ENCODE measurements around the gene KMT2B.
"Not testable (repeated sequence)": the region's sequence is repeated elsewhere in the genome, so short reads cannot be mapped to it uniquely, and the experiment has no call there.

Gene KMT2B

DNA sequence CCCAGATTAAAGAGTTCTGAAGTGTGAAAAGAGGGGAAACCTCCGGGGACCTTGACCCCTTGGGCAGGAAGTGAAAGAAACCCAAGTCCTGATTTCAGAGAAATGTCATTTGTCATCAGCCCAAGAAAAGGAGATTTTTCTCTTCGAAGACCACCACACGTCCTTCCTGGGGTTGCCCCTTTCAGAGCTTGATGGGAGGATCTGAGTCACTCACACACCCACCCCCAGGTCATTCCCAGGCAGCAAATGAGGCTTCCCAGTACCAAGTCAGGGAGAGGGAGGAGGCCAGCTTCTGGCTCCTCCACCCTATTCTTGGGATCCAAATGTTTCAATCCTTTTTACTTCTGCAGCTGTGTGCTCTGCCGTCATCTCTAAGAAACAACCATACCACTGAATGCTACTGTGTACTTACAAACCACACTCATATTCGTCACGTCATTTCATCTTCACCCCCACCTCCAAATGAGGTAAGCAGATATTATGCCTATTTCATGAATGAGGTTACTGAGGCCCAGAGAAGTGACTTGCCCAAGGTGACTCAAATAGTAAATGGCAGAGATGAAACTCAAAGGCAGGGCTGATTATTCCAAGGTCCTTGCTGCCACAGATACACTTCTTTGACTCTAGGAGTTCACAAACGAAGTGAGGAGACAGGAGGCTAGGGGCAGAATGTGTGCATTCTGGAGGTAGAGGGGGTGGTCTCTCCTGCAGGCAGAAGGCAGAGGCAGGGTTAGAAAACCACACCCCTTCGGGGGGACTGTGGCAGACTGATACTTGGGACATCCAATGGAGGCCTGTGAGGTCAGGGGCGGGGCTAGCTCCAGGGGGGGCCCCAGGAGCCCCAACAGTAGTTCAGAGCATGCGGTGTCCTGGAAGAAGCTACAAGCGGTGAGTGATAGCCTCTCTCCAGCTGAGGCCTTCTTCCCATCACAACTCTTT lies 5.0 kb upstream of the KMT2B start:
- DNase-seq, result no peak

- no peak for DNase-seq
Measured at GRCh38 chr19:35713506-35713850, 4.3 kb upstream of the KMT2B start.

GRCh38 chr19:35713904-35714495 lies 3.8 kb upstream of the KMT2B start:
- no peak for DNase-seq

DNA sequence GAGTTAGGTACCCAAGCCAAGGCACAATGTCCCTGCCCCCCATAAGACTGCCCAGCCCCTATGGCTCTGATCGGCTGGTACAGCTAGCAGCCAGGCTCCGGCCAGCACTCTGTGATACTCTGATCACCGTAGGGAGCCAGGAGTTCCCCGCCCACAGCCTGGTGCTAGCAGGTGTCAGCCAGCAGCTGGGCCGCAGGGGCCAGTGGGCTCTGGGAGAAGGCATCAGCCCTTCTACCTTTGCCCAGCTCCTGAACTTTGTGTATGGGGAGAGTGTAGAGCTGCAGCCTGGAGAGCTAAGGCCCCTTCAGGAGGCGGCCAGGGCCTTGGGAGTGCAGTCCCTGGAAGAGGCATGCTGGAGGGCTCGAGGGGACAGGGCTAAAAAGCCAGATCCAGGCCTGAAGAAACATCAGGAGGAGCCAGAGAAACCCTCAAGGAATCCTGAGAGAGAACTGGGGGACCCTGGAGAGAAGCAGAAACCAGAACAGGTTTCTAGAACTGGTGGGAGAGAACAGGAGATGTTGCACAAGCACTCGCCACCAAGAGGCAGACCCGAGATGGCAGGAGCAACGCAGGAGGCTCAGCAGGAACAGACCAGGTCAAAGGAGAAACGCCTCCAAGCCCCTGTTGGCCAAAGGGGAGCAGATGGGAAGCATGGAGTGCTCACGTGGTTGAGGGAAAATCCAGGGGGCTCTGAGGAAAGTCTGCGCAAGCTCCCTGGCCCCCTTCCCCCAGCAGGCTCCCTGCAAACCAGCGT lies 3.0 kb upstream of the KMT2B start:
- DNase-seq, result no peak

- DNase-seq, result no peak
Measured at GRCh38 chr19:35715355-35715809, 2.4 kb upstream of the KMT2B start.

GRCh38 chr19:35715981-35716800 lies 1.6 kb upstream of the KMT2B start:
- peak in 40 of 51 donors; percentile 34 to 87 (median 68) for DNase-seq

GRCh38 chr19:35716801-35717664 lies 770 bp upstream of the KMT2B start:
- peak; percentile 52 to 99 (median 80) for DNase-seq

DNA sequence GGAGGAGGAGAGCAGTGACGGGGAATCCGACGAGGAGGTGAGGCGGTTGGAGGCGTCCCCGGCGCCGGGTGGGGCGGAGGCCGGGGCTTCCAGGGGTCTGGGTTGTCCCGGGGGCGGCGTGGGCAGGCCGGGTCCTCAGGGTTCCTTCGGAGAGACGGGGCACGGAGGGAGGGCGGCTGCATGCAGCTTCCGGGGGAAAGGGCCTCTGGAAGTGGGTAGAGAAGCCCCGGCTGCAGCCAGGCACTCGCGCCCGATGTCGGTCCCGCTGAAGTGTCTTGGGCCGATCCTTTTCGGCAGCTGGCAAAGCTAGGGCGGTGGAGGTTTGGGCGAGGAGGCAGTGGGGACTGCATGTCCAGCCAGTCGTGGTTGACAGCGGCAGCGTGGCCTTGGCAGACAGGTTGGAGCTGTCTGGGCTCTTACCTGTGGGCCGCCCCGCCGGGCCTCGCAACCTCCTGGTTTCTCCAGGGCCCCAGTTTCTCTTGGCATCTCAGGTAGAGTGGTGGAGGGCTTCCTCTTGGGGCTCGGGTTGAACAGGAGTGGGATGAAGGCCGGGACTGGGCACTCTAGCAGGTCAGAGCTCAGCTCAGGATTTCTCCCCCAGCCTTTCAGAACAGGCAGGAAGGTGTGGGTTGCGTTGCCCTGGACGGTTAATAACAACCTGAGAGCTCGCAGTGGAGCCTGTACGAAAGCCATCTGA lies 690 bp downstream of the KMT2B start:
- peak in 22 of 51 donors; percentile 6 to 59 (median 28) for DNase-seq

DNA sequence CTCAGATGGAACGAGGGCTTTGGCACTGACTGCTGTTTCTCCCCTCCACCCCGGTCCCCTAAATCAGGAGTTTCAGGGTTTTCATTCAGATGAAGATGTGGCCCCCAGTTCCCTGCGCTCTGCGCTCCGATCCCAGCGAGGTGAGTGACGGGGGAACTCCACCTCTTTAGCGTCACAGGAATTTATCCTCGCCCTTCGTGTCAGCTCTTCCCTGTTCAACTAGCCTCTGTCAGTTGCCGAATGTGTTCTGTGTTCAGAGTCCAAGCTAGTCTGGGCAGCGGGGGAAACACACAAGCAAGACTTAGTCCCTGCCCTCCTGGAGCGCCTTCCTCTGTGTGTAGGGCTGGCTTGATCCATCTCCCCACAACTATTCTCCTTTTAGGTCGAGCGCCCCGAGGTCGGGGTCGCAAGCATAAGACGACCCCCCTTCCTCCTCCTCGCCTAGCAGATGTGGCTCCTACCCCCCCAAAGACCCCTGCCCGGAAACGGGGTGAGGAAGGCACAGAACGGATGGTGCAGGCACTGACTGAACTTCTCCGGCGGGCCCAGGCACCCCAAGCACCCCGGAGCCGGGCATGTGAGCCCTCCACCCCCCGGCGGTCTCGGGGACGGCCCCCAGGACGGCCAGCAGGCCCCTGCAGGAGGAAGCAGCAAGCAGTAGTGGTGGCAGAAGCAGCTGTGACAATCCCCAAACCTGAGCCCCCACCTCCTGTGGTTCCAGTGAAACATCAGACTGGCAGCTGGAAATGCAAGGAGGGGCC lies 1.8 kb downstream of the KMT2B start:
- DNase-seq, result no peak

DNA sequence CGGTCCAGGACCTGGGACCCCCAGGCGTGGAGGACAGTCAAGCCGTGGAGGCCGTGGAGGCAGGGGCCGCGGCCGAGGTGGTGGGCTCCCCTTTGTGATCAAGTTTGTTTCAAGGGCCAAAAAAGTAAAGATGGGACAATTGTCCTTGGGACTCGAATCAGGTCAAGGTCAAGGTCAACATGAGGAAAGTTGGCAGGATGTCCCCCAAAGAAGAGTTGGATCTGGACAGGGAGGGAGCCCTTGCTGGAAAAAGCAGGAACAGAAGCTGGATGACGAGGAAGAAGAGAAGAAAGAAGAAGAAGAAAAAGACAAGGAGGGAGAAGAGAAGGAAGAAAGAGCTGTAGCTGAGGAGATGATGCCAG lies 2.3 kb downstream of the KMT2B start:
- no peak for DNase-seq

- no peak for DNase-seq
Measured at GRCh38 chr19:35720648-35721047, 2.8 kb downstream of the KMT2B start.

DNA sequence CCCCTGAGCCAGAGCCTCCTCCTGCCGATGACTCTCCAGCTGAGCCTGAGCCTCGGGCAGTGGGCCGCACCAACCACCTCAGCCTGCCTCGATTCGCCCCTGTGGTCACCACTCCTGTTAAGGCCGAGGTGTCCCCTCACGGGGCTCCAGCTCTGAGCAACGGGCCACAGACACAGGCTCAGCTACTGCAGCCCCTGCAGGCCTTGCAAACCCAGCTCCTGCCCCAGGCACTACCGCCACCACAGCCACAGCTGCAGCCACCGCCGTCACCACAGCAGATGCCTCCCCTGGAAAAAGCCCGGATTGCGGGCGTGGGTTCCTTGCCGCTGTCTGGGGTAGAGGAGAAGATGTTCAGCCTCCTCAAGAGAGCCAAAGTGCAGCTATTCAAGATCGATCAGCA lies 3.6 kb downstream of the KMT2B start:
- DNase-seq, result no peak

GRCh38 chr19:35722461-35722860 lies 4.7 kb downstream of the KMT2B start:
- DNase-seq, result no peak

- no peak for DNase-seq
Measured at GRCh38 chr19:35722897-35723296, 5.1 kb downstream of the KMT2B start.

DNA sequence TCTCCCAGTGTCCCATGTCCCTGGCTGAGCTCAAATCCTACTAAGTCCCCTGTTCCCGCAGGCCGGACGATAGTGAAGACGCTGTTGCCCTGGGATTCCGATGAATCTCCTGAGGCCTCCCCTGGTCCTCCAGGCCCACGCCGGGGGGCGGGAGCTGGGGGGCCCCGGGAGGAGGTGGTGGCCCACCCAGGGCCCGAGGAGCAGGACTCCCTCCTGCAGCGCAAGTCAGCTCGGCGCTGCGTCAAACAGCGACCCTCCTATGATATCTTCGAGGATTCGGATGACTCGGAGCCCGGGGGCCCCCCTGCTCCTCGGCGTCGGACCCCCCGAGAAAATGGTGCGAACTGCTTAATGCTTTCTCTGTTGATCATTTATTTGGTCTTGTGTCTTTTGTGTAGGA lies 5.9 kb downstream of the KMT2B start:
- no peak for DNase-seq

DNA sequence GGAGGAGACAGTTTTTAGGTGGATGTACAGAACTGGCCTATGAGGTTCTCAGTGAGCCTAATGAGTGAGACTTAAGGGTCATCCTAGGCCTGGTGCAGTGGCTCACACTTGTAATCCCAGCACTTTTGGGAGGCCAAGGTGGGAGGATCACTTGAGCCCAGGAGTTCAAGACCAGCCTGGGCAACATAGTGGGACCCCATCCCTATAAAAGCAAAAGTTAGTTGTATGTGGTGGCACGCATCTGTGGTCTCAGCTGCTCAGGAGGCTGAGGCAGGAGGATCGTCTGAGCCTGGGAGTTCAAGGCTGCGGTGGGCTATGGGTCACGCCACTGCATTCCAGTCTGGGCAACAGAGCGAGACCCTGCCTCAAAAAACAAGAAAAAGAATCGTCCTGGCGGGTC lies 6.3 kb downstream of the KMT2B start:
- DNase-seq, result not testable (repeated sequence)

GRCh38 chr19:35724560-35724959 lies 6.8 kb downstream of the KMT2B start:
- DNase-seq, result no peak

- no peak for DNase-seq
Measured at GRCh38 chr19:35725216-35725861, 7.5 kb downstream of the KMT2B start.
